Calu3 (cell line): Measurements from ENCODE around the gene ABCA13. TPM values are rescaled to one million over a fixed set of nuclear protein-coding genes. Genes with fewer than 3 reads are reported as not detected.

Experiments
- BruUV-seq: library from RNA; stranded (reverse); fragments of 400-500 nt; replicated peaks from 2 replicates; lab custom pipeline; 2021; lab: Mats Ljungman, UMichigan
- CTCF ChIA-PET: fragments of 300-600 bp; sonication (Branson Sonifier 250); formaldehyde crosslinking; loops from one replicate; lab custom pipeline; 2022; ENCODE audit warnings: antibody characterized with exemption; lab: Charles Lee
- DNase-seq: peaks from one replicate; pipeline ENCODE4 v3.0.0; 2022
- H3K27ac Mint-ChIP-seq: one replicate; pipeline ENCODE4 v1.8.0; 2022; ENCODE audit warnings: mixed read lengths; ENCODE audit not compliant: unreplicated experiment
- H3K27me3 Mint-ChIP-seq: one replicate; pipeline ENCODE4 v1.8.0; 2022; ENCODE audit warnings: mixed read lengths; ENCODE audit not compliant: unreplicated experiment
- H3K36me3 Mint-ChIP-seq: one replicate; pipeline ENCODE4 v1.8.0; 2022; ENCODE audit warnings: mild to moderate bottlenecking, moderate library complexity, mixed read lengths; ENCODE audit not compliant: insufficient read depth, unreplicated experiment
- H3K4me1 Mint-ChIP-seq: one replicate; pipeline ENCODE4 v1.8.0; 2022; ENCODE audit warnings: mild to moderate bottlenecking, low read depth, mixed read lengths; ENCODE audit not compliant: unreplicated experiment
- H3K4me3 Mint-ChIP-seq: one replicate; pipeline ENCODE4 v1.8.0; 2022; ENCODE audit warnings: mild to moderate bottlenecking, low read depth, moderate library complexity, mixed read lengths; ENCODE audit not compliant: unreplicated experiment
- H3K9me3 Mint-ChIP-seq: one replicate; pipeline ENCODE4 v1.8.0; 2022; ENCODE audit warnings: low read depth, mixed read lengths; ENCODE audit not compliant: unreplicated experiment
- intact Hi-C: fragments of 100-400 bp; cut with micrococcal nuclease; formaldehyde crosslinking; loops from one replicate; pipeline ENCODE4 v1.10.0; 2022; ENCODE audit not compliant: unreplicated experiment
- total RNA-seq: library from RNA; stranded (reverse); gene quantifications from 2 replicates; pipeline ENCODE4 v1.2.3, GENCODE V29; 2022
- TF ChIP-seq, protein P1 (sequence below): fragments of 200-600 bp; IDR thresholded peaks from one replicate; pipeline ENCODE4 v1.8.0; 2022; ENCODE audit warnings: antibody characterized with exemption; ENCODE audit not compliant: unreplicated experiment

The ABCA13 gene
- total RNA-seq, 1 experiment from 2014 or later, result 12.1 TPM

DNA sequence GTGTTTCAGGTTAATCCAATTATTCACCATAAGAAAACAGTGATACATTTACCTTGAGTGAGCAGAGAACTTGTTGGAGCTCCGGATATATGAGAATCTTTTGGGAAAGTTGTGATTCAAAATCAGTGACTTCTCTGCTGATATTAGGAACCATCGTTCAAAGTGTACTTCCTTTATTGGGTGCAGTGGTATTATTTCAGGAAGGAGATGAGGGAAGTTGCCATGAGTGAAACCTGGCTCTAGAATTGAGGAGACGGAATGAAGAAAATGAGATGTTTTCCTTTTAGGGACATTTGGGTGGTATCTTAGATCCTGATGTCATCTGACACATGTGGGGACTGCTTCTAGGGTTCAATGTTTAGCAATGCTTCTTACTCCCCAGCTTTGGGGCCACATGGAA is 343.9 kb downstream of the ABCA13 start:
- Mint-ChIP-seq H3K4me3 (no peak overlapping the region), H3K27me3 (peaks cover 13% of the 10 kb centered on the region), H3K4me1 (no peaks in the 10 kb centered on the region), H3K36me3 (no peaks in the 10 kb centered on the region), H3K9me3 (no peaks in the 10 kb centered on the region), H3K27ac (no peak overlapping the region)
- CTCF ChIA-PET, result no interaction called here
- intact Hi-C loops, result no loop called here
- TF ChIP-seq, protein P1, sequence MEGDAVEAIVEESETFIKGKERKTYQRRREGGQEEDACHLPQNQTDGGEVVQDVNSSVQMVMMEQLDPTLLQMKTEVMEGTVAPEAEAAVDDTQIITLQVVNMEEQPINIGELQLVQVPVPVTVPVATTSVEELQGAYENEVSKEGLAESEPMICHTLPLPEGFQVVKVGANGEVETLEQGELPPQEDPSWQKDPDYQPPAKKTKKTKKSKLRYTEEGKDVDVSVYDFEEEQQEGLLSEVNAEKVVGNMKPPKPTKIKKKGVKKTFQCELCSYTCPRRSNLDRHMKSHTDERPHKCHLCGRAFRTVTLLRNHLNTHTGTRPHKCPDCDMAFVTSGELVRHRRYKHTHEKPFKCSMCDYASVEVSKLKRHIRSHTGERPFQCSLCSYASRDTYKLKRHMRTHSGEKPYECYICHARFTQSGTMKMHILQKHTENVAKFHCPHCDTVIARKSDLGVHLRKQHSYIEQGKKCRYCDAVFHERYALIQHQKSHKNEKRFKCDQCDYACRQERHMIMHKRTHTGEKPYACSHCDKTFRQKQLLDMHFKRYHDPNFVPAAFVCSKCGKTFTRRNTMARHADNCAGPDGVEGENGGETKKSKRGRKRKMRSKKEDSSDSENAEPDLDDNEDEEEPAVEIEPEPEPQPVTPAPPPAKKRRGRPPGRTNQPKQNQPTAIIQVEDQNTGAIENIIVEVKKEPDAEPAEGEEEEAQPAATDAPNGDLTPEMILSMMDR, result no peak
- no peak for DNase-seq
- no TSS peak for BruUV-seq

DNA sequence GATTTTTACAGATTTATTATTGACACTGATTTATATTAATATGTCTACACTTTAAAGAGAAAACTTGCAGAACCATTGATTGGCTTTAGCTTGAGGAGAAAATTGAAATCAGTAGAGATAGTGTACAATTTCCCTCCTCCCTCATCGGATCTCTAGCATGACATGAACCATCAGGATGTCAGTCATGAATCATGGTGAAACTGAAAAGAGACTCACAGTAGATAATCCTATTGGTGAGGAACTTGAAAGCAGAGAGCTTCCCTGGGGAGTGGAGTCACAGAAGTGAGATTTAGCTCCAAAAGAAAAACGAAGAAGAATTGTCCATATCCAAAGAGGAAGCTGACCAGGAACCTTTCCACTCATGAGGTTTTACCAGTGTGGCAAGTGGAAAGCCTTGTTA is 346.8 kb downstream of the ABCA13 start:
- Mint-ChIP-seq H3K4me1 (no peaks in the 10 kb centered on the region), H3K4me3 (no peak overlapping the region), H3K27me3 (no peaks in the 10 kb centered on the region), H3K27ac (no peak overlapping the region), H3K9me3 (no peaks in the 10 kb centered on the region), H3K36me3 (no peaks in the 10 kb centered on the region)
- no TSS peak for BruUV-seq
- CTCF ChIA-PET, result interaction anchor here (1.0 kb wide), 1 partner anchor 16 kb away, joined by 3 read pairs; no protein-coding TSS in a partner anchor
- DNase-seq, result no peak
- intact Hi-C loops, result no loop called here
- TF ChIP-seq, protein P1, result no peak

DNA sequence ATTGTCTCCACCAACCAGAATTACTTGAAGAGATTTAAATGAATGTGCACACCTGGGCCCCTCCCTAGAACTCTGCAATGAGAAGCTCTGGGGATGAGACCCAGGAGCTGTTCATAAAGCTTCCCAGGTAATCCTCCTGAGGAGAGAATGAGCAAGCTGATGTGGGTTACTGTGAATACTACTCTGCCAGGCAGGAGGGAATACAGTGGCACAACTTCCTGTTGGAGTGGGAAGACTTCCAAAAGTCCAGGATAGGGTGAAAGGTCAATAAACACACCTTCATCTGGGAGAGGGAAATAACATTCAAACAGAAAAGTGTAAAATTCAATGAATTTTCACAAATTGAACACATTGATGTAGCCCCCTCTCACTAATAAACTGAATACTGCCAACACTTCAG is 351.4 kb downstream of the ABCA13 start:
- CTCF ChIA-PET, result interaction anchor here (0.6 kb wide), 1 partner anchor 9 kb away, joined by 3 read pairs; no protein-coding TSS in a partner anchor
- Mint-ChIP-seq H3K27me3 (no peaks in the 10 kb centered on the region), H3K27ac (no peak overlapping the region), H3K36me3 (no peaks in the 10 kb centered on the region), H3K9me3 (no peaks in the 10 kb centered on the region), H3K4me3 (no peak overlapping the region), H3K4me1 (no peaks in the 10 kb centered on the region)
- intact Hi-C loops, result no loop called here
- DNase-seq, result no peak
- no TSS peak for BruUV-seq
- TF ChIP-seq, protein P1, result no peak

DNA sequence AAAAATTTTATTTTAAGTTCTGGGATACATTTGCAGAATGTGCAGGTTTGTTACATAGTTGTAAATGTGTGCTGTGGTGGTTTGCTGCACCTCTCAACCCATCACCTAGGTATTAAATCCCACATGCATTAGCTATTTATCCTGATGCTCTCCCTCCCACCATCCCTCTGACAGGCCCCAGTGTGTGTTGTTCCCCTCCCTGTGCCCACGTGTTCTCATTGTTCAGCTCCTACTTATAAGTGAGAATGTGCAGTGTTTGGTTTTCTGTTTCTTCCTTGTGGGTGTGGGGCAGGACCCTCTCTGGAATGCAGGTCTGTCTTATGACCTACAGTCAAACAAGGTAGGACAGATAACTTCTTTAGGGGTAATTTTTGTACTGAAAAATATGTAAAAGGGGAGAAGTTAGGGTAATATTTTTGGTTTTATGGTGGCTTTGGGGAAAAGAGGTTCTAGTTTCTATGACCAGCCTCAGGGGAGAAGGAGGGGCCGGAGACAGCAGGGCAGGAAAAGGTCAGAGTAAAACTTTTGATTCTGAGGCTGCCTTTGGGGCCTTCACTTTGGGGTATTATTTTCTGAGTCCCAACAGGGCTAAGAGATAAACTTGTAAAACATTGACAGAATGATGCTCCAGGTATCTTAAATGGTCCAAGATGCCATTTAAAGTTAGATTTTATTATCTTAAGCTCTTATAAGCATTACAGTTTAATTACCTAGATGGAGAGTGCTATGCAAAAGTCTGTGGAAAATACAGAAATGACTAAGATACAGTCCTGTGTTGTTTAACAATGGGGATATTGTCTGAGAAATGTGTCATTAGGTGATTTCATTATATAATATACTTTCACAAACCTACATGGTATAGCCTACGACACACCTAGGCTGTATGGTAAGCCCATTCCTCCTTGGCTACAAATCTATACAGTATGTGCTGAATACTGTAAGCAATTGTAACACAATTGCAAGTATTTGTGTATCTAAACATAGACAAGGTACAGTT is 354.8 kb downstream of the ABCA13 start:
- H3K27me3 Mint-ChIP-seq, result no peaks in the 10 kb centered on the region
- H3K27ac Mint-ChIP-seq, result no peak overlapping the region
- no peak overlapping the region for H3K4me3 Mint-ChIP-seq
- DNase-seq, result no peak
- CTCF ChIA-PET, result no interaction called here
- H3K4me1 Mint-ChIP-seq, result no peaks in the 10 kb centered on the region
- no TSS peak for BruUV-seq
- intact Hi-C loops, result no loop called here
- TF ChIP-seq, protein P1, result no peak
- H3K36me3 Mint-ChIP-seq, result no peaks in the 10 kb centered on the region
- H3K9me3 Mint-ChIP-seq, result peaks cover 1% of the 10 kb centered on the region
